GM06990 (cell line): ENCODE results near the gene DUSP12.

Experiments used
- DNase-seq: peaks from one replicate; pipeline ENCODE4 v3.0.0-alpha.2; 2011; ENCODE audit not compliant: insufficient read length; ENCODE audit errors: extremely low read depth
- H3K27me3 ChIP-seq: replicated peaks from 2 replicates; pipeline ENCODE4 v1.6.0; 2011; ENCODE audit warnings: low read length; ENCODE audit not compliant: control insufficient read depth, insufficient read depth
- H3K36me3 ChIP-seq: 2 replicates; pipeline ENCODE4 v1.5.1; 2011; ENCODE audit warnings: low read length; ENCODE audit not compliant: control insufficient read depth, insufficient read depth
- H3K4me3 ChIP-seq: replicated peaks from 2 replicates; pipeline ENCODE4 v1.5.1; 2011; ENCODE audit warnings: low read depth, mild to moderate bottlenecking, control low read depth, low read length
- CTCF ChIP-seq: IDR thresholded peaks from 2 replicates; pipeline ENCODE4 v1.5.1; 2011; ENCODE audit warnings: low read length, control low read depth, mild to moderate bottlenecking, inconsistent platforms; ENCODE audit not compliant: insufficient read depth, poor library complexity, severe bottlenecking

DUSP12 gene

DNA sequence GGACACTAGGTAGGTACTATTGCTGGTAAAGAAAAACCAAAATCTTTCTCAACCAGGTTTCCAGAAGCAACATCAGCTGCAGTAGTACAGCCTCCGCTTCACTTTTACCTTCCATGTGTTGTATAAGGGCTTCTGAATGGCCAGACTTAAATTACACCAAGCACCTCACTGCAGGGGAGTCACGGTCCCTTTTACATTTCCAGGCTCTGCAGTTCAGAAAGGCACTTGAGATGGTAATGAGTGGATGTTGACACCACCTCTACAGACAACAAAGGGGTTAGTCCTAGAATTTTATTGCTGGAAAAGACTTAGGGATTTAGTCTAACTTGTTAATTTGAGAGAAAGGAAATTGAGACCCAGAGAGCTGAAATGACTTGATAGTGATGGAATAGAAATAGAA is 12.0 kb upstream of the DUSP12 start:
- no peaks in the 10 kb centered on the region for H3K36me3 ChIP-seq
- H3K27me3 ChIP-seq: no peaks in the 10 kb centered on the region
- H3K4me3 ChIP-seq: no peak overlapping the region
- no peak for TF ChIP-seq CTCF
- DNase-seq: no peak

DNA sequence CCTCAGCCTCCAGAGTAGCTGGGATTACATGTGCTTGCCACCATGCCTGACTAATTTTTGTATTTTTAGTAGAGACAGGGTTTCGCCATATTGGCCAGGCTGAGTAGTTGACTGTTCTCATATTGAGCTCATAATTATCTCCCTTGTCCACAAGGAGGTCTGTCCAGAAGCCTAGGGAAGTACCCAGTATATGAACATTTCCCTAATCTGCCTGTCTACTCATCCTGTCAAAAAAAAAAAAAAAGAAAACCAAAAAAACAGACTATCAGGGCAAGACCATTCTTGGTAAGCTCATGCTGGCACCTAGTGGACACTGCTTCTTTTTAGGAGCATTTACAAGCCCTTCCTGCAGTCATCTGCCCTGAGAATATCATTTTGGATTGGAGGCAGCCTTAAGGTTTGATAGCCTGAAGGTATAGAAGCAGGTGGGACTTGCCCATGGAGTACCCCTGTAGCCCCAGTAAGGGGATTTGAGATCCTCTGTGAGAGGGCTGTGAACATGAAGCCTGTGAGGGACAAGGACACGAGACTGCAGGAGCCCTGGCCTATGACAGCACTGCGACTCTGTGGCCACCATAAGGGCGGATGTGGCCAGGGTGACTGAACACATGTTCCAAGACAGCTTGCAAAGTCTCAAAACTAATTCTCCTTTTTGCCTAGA is 10.8 kb upstream of the DUSP12 start:
- TF ChIP-seq CTCF: peak; percentile 66
- no peaks in the 10 kb centered on the region for H3K36me3 ChIP-seq
- peak; percentile 72 for DNase-seq
- H3K4me3 ChIP-seq: no peak overlapping the region
- H3K27me3 ChIP-seq: no peaks in the 10 kb centered on the region

DNA sequence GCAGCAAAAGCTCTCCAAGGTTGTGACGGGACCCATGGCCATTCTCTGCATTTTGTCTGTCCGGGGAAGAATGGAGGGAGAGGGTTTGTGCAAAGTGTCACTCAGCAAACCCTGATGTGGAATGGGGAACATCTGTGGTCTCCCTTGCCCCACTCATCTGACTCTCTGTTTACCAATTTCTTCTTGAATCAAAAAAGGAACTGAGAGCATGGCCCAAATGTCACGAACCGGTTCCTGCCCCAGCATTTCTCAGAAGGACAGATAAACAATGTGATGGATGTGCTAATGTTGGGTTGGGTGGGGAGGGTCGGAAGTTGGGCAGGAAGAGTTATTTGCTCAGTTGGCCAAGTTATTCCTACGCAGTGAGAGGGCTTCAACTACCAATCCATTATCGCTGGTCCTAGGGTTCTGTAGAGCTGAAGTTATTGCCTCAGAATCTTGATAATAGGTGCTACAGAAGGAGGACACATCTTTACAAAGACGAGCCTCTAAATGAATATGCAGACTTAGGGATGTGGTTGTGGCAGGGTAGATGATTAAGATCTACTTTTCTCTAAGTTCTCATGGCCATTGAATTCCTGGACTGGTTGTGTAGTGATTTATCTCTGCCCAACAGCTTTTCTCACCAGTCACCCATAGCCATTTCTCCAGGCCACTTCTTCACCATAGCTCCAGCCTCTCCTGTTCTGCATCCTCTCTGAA is 9.6 kb upstream of the DUSP12 start:
- no peak for TF ChIP-seq CTCF
- H3K4me3 ChIP-seq: no peak overlapping the region

DNA sequence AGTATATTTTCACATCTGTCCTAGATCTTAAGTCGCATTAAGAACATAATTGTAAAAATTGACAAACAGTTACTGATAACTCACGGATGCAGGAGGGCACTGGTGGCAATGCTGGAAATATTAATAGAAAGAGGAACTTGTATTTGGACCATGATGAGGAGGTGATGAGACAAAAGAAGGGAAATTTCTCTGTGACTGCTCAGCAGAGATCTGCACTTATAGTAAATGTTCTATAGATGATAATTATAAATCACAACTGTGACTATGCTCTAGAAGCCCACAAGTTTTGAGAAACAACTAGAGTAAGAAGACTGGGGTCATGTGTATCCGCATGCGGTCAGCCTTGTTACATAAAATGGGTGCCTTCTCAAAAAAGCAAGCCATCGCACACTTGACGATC is 8.7 kb upstream of the DUSP12 start:
- no peaks in the 10 kb centered on the region for H3K36me3 ChIP-seq
- no peak for TF ChIP-seq CTCF
- H3K27me3 ChIP-seq: no peaks in the 10 kb centered on the region
- no peak for DNase-seq
- H3K4me3 ChIP-seq: no peak overlapping the region

More for the DNA sequence above, 9.6 kb upstream of the DUSP12 start:
- H3K27me3 ChIP-seq: no peaks in the 10 kb centered on the region
- H3K36me3 ChIP-seq: no peaks in the 10 kb centered on the region
- DNase-seq: peak; percentile 72

GRCh38 chr1:161743231-161743630 is 6.4 kb upstream of the DUSP12 start:
- Histone ChIP-seq H3K27me3 (no peaks in the 10 kb centered on the region), H3K36me3 (no peaks in the 10 kb centered on the region), H3K4me3 (no peak overlapping the region)
- no peak for TF ChIP-seq CTCF
- DNase-seq: no peak

DNA sequence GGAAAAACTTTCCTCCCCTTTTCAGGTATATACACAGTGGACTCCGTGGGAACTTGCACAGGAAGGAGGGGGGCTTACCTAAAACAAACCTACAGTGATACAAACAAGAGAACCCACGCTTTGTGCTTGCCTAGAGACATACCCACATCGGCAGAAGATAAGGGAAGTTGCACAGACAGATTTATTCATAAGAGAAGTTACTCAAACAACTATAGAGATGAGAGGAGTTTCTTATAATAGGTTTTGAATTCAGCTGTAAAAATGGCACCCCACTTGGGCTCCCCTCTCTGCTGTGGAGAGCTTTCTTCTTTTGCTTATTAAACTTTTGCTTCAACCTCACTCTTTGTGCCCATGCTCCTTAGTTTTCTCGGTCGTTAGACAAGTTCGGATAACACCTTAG is 1.8 kb upstream of the DUSP12 start:
- H3K27me3 ChIP-seq: no peaks in the 10 kb centered on the region
- no peak for DNase-seq
- no peak for TF ChIP-seq CTCF
- H3K4me3 ChIP-seq: no peak overlapping the region
- peaks cover under 1% of the 10 kb centered on the region for H3K36me3 ChIP-seq
